H9 (cell line): ENCODE results near the gene SYT7. TPM values are rescaled to one million over a fixed set of nuclear protein-coding genes. Genes with fewer than 3 reads are reported as not detected.

ENCODE experiments used
- DNase-seq: peaks from one replicate; pipeline ENCODE4 v3.0.0-alpha.2; 2017
- H2AFZ ChIP-seq: one replicate; pipeline ENCODE4 v1.6.1; 2013; ENCODE audit warnings: mild to moderate bottlenecking, low read length, control low read depth, moderate library complexity
- H2AK5ac ChIP-seq: 2 replicates; pipeline ENCODE4 v1.6.1; 2013; ENCODE audit warnings: low read length, control low read depth, mixed read lengths; ENCODE audit not compliant: insufficient read length
- H2BK120ac ChIP-seq: one replicate; pipeline ENCODE4 v1.6.1; 2013; ENCODE audit warnings: low read depth, mild to moderate bottlenecking, low read length, control low read depth, inconsistent platforms; ENCODE audit not compliant: poor library complexity, severe bottlenecking
- H2BK12ac ChIP-seq: 2 replicates; pipeline ENCODE4 v1.6.1; 2013; ENCODE audit warnings: low read length, control low read depth, mixed read lengths, low read depth; ENCODE audit not compliant: insufficient read length
- H2BK15ac ChIP-seq: 2 replicates; pipeline ENCODE4 v1.6.1; 2013; ENCODE audit warnings: low read depth, low read length, control low read depth
- H2BK20ac ChIP-seq: one replicate; pipeline ENCODE4 v1.6.1; 2013; ENCODE audit warnings: low read depth, mild to moderate bottlenecking, low read length, control low read depth, inconsistent platforms; ENCODE audit not compliant: poor library complexity, severe bottlenecking
- H2BK5ac ChIP-seq: 2 replicates; pipeline ENCODE4 v1.6.1; 2013; ENCODE audit warnings: low read length, control low read depth, mixed read lengths; ENCODE audit not compliant: insufficient read length
- H3K14ac ChIP-seq: 2 replicates; pipeline ENCODE4 v1.6.1; 2013; ENCODE audit warnings: low read length, control low read depth; ENCODE audit not compliant: insufficient read depth
- H3K18ac ChIP-seq: 2 replicates; pipeline ENCODE4 v1.6.1; 2013; ENCODE audit warnings: low read depth, mild to moderate bottlenecking, mixed read lengths, low read length, control low read depth; ENCODE audit not compliant: insufficient read length
- H3K23ac ChIP-seq: 2 replicates; pipeline ENCODE4 v1.6.1; 2013; ENCODE audit warnings: low read length, control low read depth, mixed read lengths, low read depth; ENCODE audit not compliant: insufficient read length
- H3K23me2 ChIP-seq: 2 replicates; pipeline ENCODE4 v1.6.1; 2013; ENCODE audit warnings: low read depth, mild to moderate bottlenecking, mixed read lengths, low read length, control low read depth; ENCODE audit not compliant: insufficient read length, poor library complexity, severe bottlenecking
- H3K27ac ChIP-seq: 2 replicates; pipeline ENCODE4 v1.5.1; 2013; ENCODE audit warnings: low read length, control low read depth, mixed read lengths, low read depth; ENCODE audit not compliant: insufficient read length
- H3K27me3 ChIP-seq: 2 replicates; pipeline ENCODE4 v1.6.1; 2013; ENCODE audit warnings: low read length, control low read depth, inconsistent platforms; ENCODE audit not compliant: insufficient read depth
- H3K4ac ChIP-seq: 2 replicates; pipeline ENCODE4 v1.6.1; 2013; ENCODE audit warnings: low read depth, mild to moderate bottlenecking, control low read depth, inconsistent platforms, low read length, moderate library complexity
- H3K4me1 ChIP-seq: 2 replicates; pipeline ENCODE4 v1.6.1; 2013; ENCODE audit warnings: low read length, control low read depth, inconsistent platforms; ENCODE audit not compliant: insufficient read depth
- H3K4me2 ChIP-seq: 2 replicates; pipeline ENCODE4 v1.6.1; 2013; ENCODE audit warnings: low read length, control low read depth, mixed read lengths; ENCODE audit not compliant: insufficient read length, insufficient read depth
- H3K56ac ChIP-seq: 2 replicates; pipeline ENCODE4 v1.6.1; 2013; ENCODE audit warnings: low read depth, mild to moderate bottlenecking, mixed read lengths, low read length, control low read depth; ENCODE audit not compliant: insufficient read length
- H3K79me1 ChIP-seq: 2 replicates; pipeline ENCODE4 v1.6.1; 2013; ENCODE audit warnings: low read depth, mild to moderate bottlenecking, moderate library complexity, low read length, control low read depth, inconsistent platforms; ENCODE audit not compliant: insufficient read depth, poor library complexity, severe bottlenecking
- H3K79me2 ChIP-seq: 2 replicates; pipeline ENCODE4 v1.6.1; 2013; ENCODE audit warnings: low read length, control low read depth, inconsistent platforms; ENCODE audit not compliant: insufficient read depth
- H3K9ac ChIP-seq: 2 replicates; pipeline ENCODE4 v1.6.1; 2013; ENCODE audit warnings: low read length, control low read depth, mixed read lengths; ENCODE audit not compliant: insufficient read length; ENCODE audit errors: extremely low read depth
- H3K9me3 ChIP-seq: one replicate; pipeline ENCODE4 v1.6.1; 2013; ENCODE audit warnings: low read depth, low read length, inconsistent platforms; ENCODE audit not compliant: control insufficient read depth
- H3T11ph ChIP-seq: one replicate; pipeline ENCODE4 v1.6.1; 2013; ENCODE audit warnings: mild to moderate bottlenecking, low read length, control low read depth, inconsistent platforms
- H4K20me1 ChIP-seq: one replicate; pipeline ENCODE4 v1.6.1; 2013; ENCODE audit not compliant: control insufficient read depth, insufficient read length, insufficient read depth
- H4K5ac ChIP-seq: 2 replicates; pipeline ENCODE4 v1.6.1; 2013; ENCODE audit warnings: low read depth, mild to moderate bottlenecking, mixed read lengths, low read length, control low read depth; ENCODE audit not compliant: insufficient read length
- H4K8ac ChIP-seq: replicated peaks from 2 replicates; pipeline ENCODE4 v1.6.1; 2013; ENCODE audit warnings: low read length, control low read depth, mixed read lengths, low read depth; ENCODE audit not compliant: insufficient read length
- H4K91ac ChIP-seq: 2 replicates; pipeline ENCODE4 v1.6.1; 2013; ENCODE audit warnings: low read depth, mild to moderate bottlenecking, moderate library complexity, mixed read lengths, low read length, control low read depth; ENCODE audit not compliant: insufficient read length
- H3K27ac Mint-ChIP-seq, 3 experiments: 2 replicates in 2 of 3; 3 replicates in 1 of 3; pipeline ENCODE4 v1.8.0; 2020 to 2021; ENCODE audit warnings: mixed read lengths in 3 of 3, mild to moderate bottlenecking in 1 of 3, moderate library complexity in 1 of 3
- H3K27me3 Mint-ChIP-seq: 2 replicates; pipeline ENCODE4 v1.8.0; 2021; ENCODE audit warnings: low read depth, mild to moderate bottlenecking, moderate library complexity, mixed read lengths
- H3K36me3 Mint-ChIP-seq, 3 experiments: 2 replicates in 2 of 3; 3 replicates in 1 of 3; pipeline ENCODE4 v1.8.0; 2020 to 2021; ENCODE audit warnings: low read depth in 3 of 3, mixed read lengths in 3 of 3; ENCODE audit not compliant: insufficient read depth in 1 of 3
- H3K4me1 Mint-ChIP-seq, 2 experiments: 2 replicates each; pipeline ENCODE4 v1.8.0; 2020; ENCODE audit warnings: mixed read lengths in 2 of 2
- H3K4me3 Mint-ChIP-seq, 2 experiments: 2 replicates in 1 of 2; 3 replicates in 1 of 2; pipeline ENCODE4 v1.8.0; 2020 to 2021; ENCODE audit warnings: mild to moderate bottlenecking in 2 of 2, mixed read lengths in 2 of 2, moderate library complexity in 1 of 2
- H3K9me3 Mint-ChIP-seq, 2 experiments: 2 replicates in 1 of 2; 3 replicates in 1 of 2; pipeline ENCODE4 v1.8.0; 2020; ENCODE audit warnings: mild to moderate bottlenecking in 2 of 2, mixed read lengths in 2 of 2, moderate library complexity in 1 of 2
- CTCF ChIP-seq: fragments of 200-600 bp; sonication (generic); conservative IDR thresholded peaks from 3 replicates; pipeline ENCODE4 v1.8.0; 2021; ENCODE audit warnings: antibody characterized with exemption, mild to moderate bottlenecking
- WGBS: extraction: QIAGEN DNeasy Blood & Tissue Kit; methylation state at CpG from one replicate; pipeline ENCODE4 v1.1.7; 2013; ENCODE audit warnings: missing lambda C conversion rate, low lambda C conversion rate, mixed read lengths; ENCODE audit not compliant: insufficient read length; ENCODE audit errors: extremely low coverage; 5-methylcytosine and 5-hydroxymethylcytosine counted together
- total RNA-seq: library from RNA; stranded (reverse); gene quantifications from 2 replicates; pipeline ENCODE4 v1.2.1, GENCODE V29; 2021

SYT7 gene
- total RNA-seq, 1 experiment from 2014 or later: 8.8 TPM

DNA sequence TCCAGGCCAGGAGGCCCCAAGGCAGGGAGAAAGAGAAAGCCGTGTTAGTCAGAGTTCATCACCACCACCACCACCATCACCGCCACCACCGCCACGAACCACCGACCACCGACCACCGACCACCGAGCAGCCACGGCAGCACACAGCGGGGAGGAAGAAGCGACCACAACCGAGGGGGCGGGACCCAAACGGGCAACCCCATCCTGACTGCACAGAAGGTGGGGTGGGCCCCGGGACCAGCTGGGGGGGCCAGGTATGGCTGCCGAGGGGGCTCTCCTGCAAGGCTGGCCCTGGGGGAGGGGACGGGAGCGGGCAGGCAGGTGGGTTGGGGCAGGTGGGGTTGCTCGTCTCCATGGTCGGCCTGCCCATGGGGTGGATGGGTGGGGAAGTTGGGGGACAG is 34.2 kb downstream of the SYT7 start:
- peak overlapping the region in 1 of 3 experiments; percentile 90; a peak in 1 of 7 replicates for H3K27ac Mint-ChIP-seq
- no peak overlapping the region for H3K56ac ChIP-seq
- no peak overlapping the region for H4K5ac ChIP-seq
- no peaks in the 10 kb centered on the region for H3K23me2 ChIP-seq
- H4K91ac ChIP-seq: no peak overlapping the region
- H3T11ph ChIP-seq: no peak overlapping the region
- no peak overlapping the region for H3K18ac ChIP-seq
- no peak overlapping the region for H3K4me3 Mint-ChIP-seq
- no peak overlapping the region for H2BK20ac ChIP-seq
- no peak overlapping the region for H3K9ac ChIP-seq
- H3K4me1 ChIP-seq: no peaks in the 10 kb centered on the region; the same call in 1 of the 2 replicates
- H2BK120ac ChIP-seq: no peak overlapping the region
- no peak overlapping the region for H3K4me2 ChIP-seq
- no peak overlapping the region for H3K23ac ChIP-seq
- H3K79me2 ChIP-seq: no peaks in the 10 kb centered on the region
- H4K8ac ChIP-seq: no peak overlapping the region
- H3K27me3 ChIP-seq: no peaks in the 10 kb centered on the region
- no peaks in the 10 kb centered on the region; the same call in 1 of the 2 replicates for H3K27me3 Mint-ChIP-seq
- no peak overlapping the region for H2BK5ac ChIP-seq
- no peaks in the 10 kb centered on the region for H4K20me1 ChIP-seq
- H2AFZ ChIP-seq: no peak overlapping the region
- H2BK15ac ChIP-seq: no peak overlapping the region
- H3K27ac ChIP-seq: no peak overlapping the region
- peaks cover 14 to 45% of the 10 kb centered on the region in 2 experiments for H3K4me1 Mint-ChIP-seq
- H2BK12ac ChIP-seq: no peak overlapping the region
- no peak overlapping the region for H3K4ac ChIP-seq
- H3K9me3 Mint-ChIP-seq: no peaks in the 10 kb centered on the region
- H3K9me3 ChIP-seq: no peaks in the 10 kb centered on the region
- TF ChIP-seq CTCF: no peak
- H3K79me1 ChIP-seq: no peaks in the 10 kb centered on the region
- peaks cover 0 to 5% (median 4%) of the 10 kb centered on the region in 3 experiments; a peak in 2 of 7 replicates for H3K36me3 Mint-ChIP-seq
- DNase-seq: no peak
- no peak overlapping the region for H2AK5ac ChIP-seq
- WGBS: no CpG with 5 or more reads among the region's 20 CpGs
- H3K14ac ChIP-seq: no peak overlapping the region
